Dermis lymphatic vessel endothelial cell (primary cell): ENCODE data around the gene TRDN. TPM values are rescaled to one million over a fixed set of nuclear protein-coding genes. Genes with fewer than 3 reads are reported as not detected.

Experiments
- total RNA-seq: library from RNA; depleted of rRNA; stranded (reverse); fragments of >200 nt; gene quantifications from 2 replicates; pipeline ENCODE4 v1.2.1, GENCODE V29; 2014

TRDN gene
- total RNA-seq = not detected in 2 replicates

GRCh38 chr6:123636782-123637181 lies at the start of gene TRDN:
Gene TRDN (minus strand): TSS chr6:123636950. CDS start chr6:123636775, 175 bp downstream.

Other genes with a start within 250 kb of the TRDN start
- not detected in 2 replicates for gene NKAIN2, start 166.9 kb upstream of the TRDN start, total RNA-seq